Activated CD8-positive, alpha-beta T cell treated with anti-CD3 and anti-CD28 coated beads for 36 hours (primary cell): ENCODE results near the gene ALS2CL. TPM values are rescaled to one million over a fixed set of nuclear protein-coding genes. Genes with fewer than 3 reads are reported as not detected.

Experiments
- ATAC-seq: fragments of 200-7000 bp; cut with Tn5 transposase; one replicate; pipeline ENCODE4 v1.10.0; 2021; ENCODE audit warnings: mild to moderate bottlenecking, moderate library complexity
- CTCF ChIA-PET: fragments of 350-600 bp; sonication (Branson Sonifier 250); formaldehyde crosslinking; loops from one replicate; lab custom pipeline; 2021; ENCODE audit warnings: antibody characterized with exemption; lab: Charles Lee
- POLR2A ChIA-PET: fragments of 350-600 bp; sonication (Branson Sonifier 250); formaldehyde crosslinking; loops from one replicate; lab custom pipeline; 2021; ENCODE audit warnings: antibody characterized with exemption; lab: Charles Lee
- DNase-seq: peaks from one replicate; pipeline ENCODE4 v3.0.0-alpha.2; 2020
- H3K27ac Mint-ChIP-seq: one replicate; pipeline ENCODE4 v1.8.0; 2021; ENCODE audit warnings: mild to moderate bottlenecking, mixed read lengths
- H3K27me3 Mint-ChIP-seq: one replicate; pipeline ENCODE4 v1.8.0; 2021; ENCODE audit warnings: mixed read lengths
- H3K36me3 Mint-ChIP-seq: one replicate; pipeline ENCODE4 v1.8.0; 2021; ENCODE audit warnings: low read depth, mixed read lengths
- H3K4me1 Mint-ChIP-seq: one replicate; pipeline ENCODE4 v1.8.0; 2021; ENCODE audit warnings: low read depth, mixed read lengths
- H3K4me3 Mint-ChIP-seq: one replicate; pipeline ENCODE4 v1.8.0; 2021; ENCODE audit warnings: mild to moderate bottlenecking, moderate library complexity, mixed read lengths
- H3K9me3 Mint-ChIP-seq: one replicate; pipeline ENCODE4 v1.8.0; 2021; ENCODE audit warnings: mixed read lengths
- CTCF ChIP-seq: fragments of 200-600 bp; IDR thresholded peaks from one replicate; pipeline ENCODE4 v1.8.0; 2022; ENCODE audit warnings: antibody characterized with exemption, mild to moderate bottlenecking
- intact Hi-C: fragments of 100-400 bp; cut with micrococcal nuclease; formaldehyde crosslinking; loops from one replicate; pipeline ENCODE4 v1.10.0; 2022
- total RNA-seq, 2 experiments: library from RNA; stranded (reverse); gene quantifications; one replicate each; pipeline ENCODE4 v1.2.3, GENCODE V29; 2021

ALS2CL gene
- total RNA-seq, 2 experiments from 2014 or later, result 1.7 to 2.0 TPM

- CTCF ChIA-PET, result interaction anchor here (0.8 kb wide), 2 partner anchors 8 to 214 kb away, joined by 3 read pairs; no protein-coding TSS in a partner anchor
- Mint-ChIP-seq H3K4me3 (no peak overlapping the region), H3K9me3 (no peaks in the 10 kb centered on the region), H3K27me3 (no peaks in the 10 kb centered on the region), H3K36me3 (no peaks in the 10 kb centered on the region), H3K27ac (no peak overlapping the region), H3K4me1 (no peaks in the 10 kb centered on the region)
- POLR2A ChIA-PET, result no interaction called here
- DNase-seq (no peak), ATAC-seq (no peak)
- TF ChIP-seq CTCF, result no peak
- intact Hi-C loops, result no loop called here
Observed at GRCh38 chr3:46666453-46666845, 27.0 kb downstream of the ALS2CL start.

- ChIA-PET CTCF (interaction anchor here (0.8 kb wide), 1 partner anchor 215 kb away, joined by 3 read pairs; no protein-coding TSS in a partner anchor), POLR2A (no interaction called here)
- H3K9me3 Mint-ChIP-seq, result no peaks in the 10 kb centered on the region
- H3K27ac Mint-ChIP-seq, result no peak overlapping the region
- intact Hi-C loops, result no loop called here
- no peaks in the 10 kb centered on the region for H3K36me3 Mint-ChIP-seq
- ATAC-seq (no peak), DNase-seq (no peak)
- no peak overlapping the region for H3K4me3 Mint-ChIP-seq
- no peak for TF ChIP-seq CTCF
- H3K4me1 Mint-ChIP-seq, result no peaks in the 10 kb centered on the region
- no peaks in the 10 kb centered on the region for H3K27me3 Mint-ChIP-seq
Observed at GRCh38 chr3:46665763-46666452, 27.6 kb downstream of the ALS2CL start.

GRCh38 chr3:46664971-46665762, 28.3 kb downstream of the ALS2CL start:
- no peak overlapping the region for H3K4me3 Mint-ChIP-seq
- no peak for DNase-seq
- H3K27ac Mint-ChIP-seq, result no peak overlapping the region
- no peaks in the 10 kb centered on the region for H3K9me3 Mint-ChIP-seq
- no peaks in the 10 kb centered on the region for H3K27me3 Mint-ChIP-seq
- CTCF ChIA-PET, result interaction anchor here (1.0 to 1.2 kb wide), 2 partner anchors 30 to 177 kb away, joined by 3 to 4 read pairs; no protein-coding TSS in a partner anchor
- intact Hi-C loops, result no loop called here
- H3K4me1 Mint-ChIP-seq, result no peaks in the 10 kb centered on the region
- POLR2A ChIA-PET, result no interaction called here
- ATAC-seq, result no peak
- no peak for TF ChIP-seq CTCF
- H3K36me3 Mint-ChIP-seq, result no peaks in the 10 kb centered on the region

- no peaks in the 10 kb centered on the region for H3K4me1 Mint-ChIP-seq
- no peak overlapping the region for H3K27ac Mint-ChIP-seq
- intact Hi-C loops, result no loop called here
- ATAC-seq, result no peak
- no peaks in the 10 kb centered on the region for H3K36me3 Mint-ChIP-seq
- no peak for DNase-seq
- H3K9me3 Mint-ChIP-seq, result no peaks in the 10 kb centered on the region
- no peak overlapping the region for H3K4me3 Mint-ChIP-seq
- ChIA-PET CTCF (interaction anchor here (0.9 to 1.2 kb wide), 3 partner anchors 31 to 231 kb away, joined by 3 to 4 read pairs (median 3); no protein-coding TSS in a partner anchor), POLR2A (no interaction called here)
- H3K27me3 Mint-ChIP-seq, result no peaks in the 10 kb centered on the region
- TF ChIP-seq CTCF, result no peak
Observed at GRCh38 chr3:46664188-46664970, 29.1 kb downstream of the ALS2CL start.
